Thoracic aorta (tissue), 2 donors: ENCODE results near the gene ATXN7. TPM values are rescaled to one million over a fixed set of nuclear protein-coding genes. Genes with fewer than 3 reads are reported as not detected.

Experiments
- ATAC-seq: fragments of 150-250 bp; one replicate; pipeline ENCODE4 v1.8.0; 2017; ENCODE audit warnings: low read depth; ENCODE audit not compliant: insufficient number of reproducible peaks, low FRiP score
- DNase-seq: peaks from one replicate; pipeline ENCODE4 v3.0.0-alpha.2; 2020; ENCODE audit warnings: low spot score
- H3K27ac ChIP-seq, 2 donors: fragments of 200-600 bp; sonication (generic); 1 replicate in 1 of 2; 2 replicates in 1 of 2; pipeline ENCODE4 v1.5.1; 2016; ENCODE audit warnings: mild to moderate bottlenecking in 2 of 2, moderate library complexity in 2 of 2
- H3K27me3 ChIP-seq: fragments of 200-600 bp; sonication (generic); replicated peaks from 2 replicates; pipeline ENCODE4 v1.6.0; 2016; ENCODE audit warnings: mild to moderate bottlenecking; ENCODE audit not compliant: insufficient read depth
- H3K36me3 ChIP-seq: fragments of 200-600 bp; sonication (generic); one replicate; pipeline ENCODE4 v1.5.1; 2016
- H3K4me1 ChIP-seq, 2 donors: fragments of 200-600 bp; sonication (generic); 1 replicate in 1 of 2; 2 replicates in 1 of 2; pipeline versions ENCODE4 v1.5.1 to v1.6.0; 2016; ENCODE audit warnings: low read depth in 2 of 2, mild to moderate bottlenecking in 1 of 2; ENCODE audit not compliant: control insufficient read depth in 1 of 2
- H3K4me3 ChIP-seq: fragments of 200-600 bp; sonication (generic); 2 replicates; pipeline ENCODE4 v1.5.1; 2016; ENCODE audit warnings: mild to moderate bottlenecking
- H3K9me3 ChIP-seq: fragments of 200-600 bp; sonication (generic); 2 replicates; pipeline ENCODE4 v1.5.1; 2016
- total RNA-seq, 2 donors: library from RNA; depleted of rRNA; stranded (reverse); fragments of >200 nt; gene quantifications; one replicate each; pipeline versions ENCODE4 v1.1.0 to v1.2.3, GENCODE V29; 2016
- TF ChIP-seq, protein P1 (sequence below): fragments of 200-600 bp; sonication (generic); IDR thresholded peaks from one replicate; pipeline ENCODE4 v1.5.1; 2019; ENCODE audit warnings: antibody characterized with exemption

Gene ATXN7, protein sequence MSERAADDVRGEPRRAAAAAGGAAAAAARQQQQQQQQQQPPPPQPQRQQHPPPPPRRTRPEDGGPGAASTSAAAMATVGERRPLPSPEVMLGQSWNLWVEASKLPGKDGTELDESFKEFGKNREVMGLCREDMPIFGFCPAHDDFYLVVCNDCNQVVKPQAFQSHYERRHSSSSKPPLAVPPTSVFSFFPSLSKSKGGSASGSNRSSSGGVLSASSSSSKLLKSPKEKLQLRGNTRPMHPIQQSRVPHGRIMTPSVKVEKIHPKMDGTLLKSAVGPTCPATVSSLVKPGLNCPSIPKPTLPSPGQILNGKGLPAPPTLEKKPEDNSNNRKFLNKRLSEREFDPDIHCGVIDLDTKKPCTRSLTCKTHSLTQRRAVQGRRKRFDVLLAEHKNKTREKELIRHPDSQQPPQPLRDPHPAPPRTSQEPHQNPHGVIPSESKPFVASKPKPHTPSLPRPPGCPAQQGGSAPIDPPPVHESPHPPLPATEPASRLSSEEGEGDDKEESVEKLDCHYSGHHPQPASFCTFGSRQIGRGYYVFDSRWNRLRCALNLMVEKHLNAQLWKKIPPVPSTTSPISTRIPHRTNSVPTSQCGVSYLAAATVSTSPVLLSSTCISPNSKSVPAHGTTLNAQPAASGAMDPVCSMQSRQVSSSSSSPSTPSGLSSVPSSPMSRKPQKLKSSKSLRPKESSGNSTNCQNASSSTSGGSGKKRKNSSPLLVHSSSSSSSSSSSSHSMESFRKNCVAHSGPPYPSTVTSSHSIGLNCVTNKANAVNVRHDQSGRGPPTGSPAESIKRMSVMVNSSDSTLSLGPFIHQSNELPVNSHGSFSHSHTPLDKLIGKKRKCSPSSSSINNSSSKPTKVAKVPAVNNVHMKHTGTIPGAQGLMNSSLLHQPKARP
- total RNA-seq, result 10 to 100 TPM; 32.5 to 38.4 TPM

DNA sequence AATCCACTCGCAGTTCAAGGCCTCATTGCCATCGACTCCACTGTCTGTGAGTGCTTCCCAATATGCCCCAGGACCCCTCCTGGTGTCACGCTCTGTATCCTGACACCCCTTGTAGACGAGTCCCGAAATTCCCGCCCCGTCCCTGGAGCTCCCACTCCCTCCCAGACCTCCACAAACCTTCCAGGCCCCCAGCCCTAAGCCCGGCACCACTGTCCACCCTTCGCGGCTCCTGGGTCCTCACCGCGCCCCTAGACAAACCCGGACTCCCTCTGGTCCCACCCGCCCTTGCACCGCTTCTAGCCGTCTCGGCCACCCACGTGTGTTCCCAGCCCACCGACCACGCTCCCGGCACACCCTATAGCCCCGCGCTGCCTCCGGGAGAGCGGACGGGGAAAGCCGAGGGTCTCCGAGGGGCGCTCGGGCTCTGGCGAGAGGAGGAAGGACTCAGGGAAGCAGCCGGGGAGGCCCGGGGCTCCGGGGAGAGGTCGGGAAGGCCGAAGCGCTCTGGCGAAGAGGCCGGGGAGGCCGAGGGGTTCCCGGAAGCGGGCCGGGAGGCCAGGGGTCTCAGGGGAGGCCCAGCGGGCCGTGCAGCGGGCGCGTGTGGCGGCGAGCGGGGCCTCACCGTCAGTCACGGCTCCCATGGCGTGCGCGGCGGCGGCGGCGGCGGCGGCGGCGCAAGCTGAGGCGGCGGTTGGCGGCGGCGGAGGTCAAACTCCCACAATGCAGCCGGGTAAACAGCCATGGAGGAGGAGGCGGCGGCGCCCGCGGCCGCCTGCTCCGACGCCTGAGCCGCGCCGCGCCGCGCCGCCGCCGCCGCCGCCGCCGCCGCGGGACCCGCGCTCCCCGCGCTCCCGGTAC, at the start of gene ATXN7, which contains the start of gene THOC7:
ATXN7 (plus strand) TSS at position 718 of the 858 bp plus-strand sequence. CDS start 48,732 bp downstream, outside the sequence.
THOC7 (minus strand) TSS at position 656 of the 858 bp plus-strand sequence; CDS start at position 641, 15 bp downstream.
- H3K4me1 ChIP-seq, result peaks cover 8 to 11% of the 10 kb centered on the region in 2 donors
- TF ChIP-seq, protein P1, sequence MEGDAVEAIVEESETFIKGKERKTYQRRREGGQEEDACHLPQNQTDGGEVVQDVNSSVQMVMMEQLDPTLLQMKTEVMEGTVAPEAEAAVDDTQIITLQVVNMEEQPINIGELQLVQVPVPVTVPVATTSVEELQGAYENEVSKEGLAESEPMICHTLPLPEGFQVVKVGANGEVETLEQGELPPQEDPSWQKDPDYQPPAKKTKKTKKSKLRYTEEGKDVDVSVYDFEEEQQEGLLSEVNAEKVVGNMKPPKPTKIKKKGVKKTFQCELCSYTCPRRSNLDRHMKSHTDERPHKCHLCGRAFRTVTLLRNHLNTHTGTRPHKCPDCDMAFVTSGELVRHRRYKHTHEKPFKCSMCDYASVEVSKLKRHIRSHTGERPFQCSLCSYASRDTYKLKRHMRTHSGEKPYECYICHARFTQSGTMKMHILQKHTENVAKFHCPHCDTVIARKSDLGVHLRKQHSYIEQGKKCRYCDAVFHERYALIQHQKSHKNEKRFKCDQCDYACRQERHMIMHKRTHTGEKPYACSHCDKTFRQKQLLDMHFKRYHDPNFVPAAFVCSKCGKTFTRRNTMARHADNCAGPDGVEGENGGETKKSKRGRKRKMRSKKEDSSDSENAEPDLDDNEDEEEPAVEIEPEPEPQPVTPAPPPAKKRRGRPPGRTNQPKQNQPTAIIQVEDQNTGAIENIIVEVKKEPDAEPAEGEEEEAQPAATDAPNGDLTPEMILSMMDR, result no peak
- ATAC-seq (peak; percentile 50), DNase-seq (peak; percentile 4)
- H3K27ac ChIP-seq, result peak within 1 kb of the TSS; percentile 75 to 85
- H3K27me3 ChIP-seq, result no peaks in the 10 kb centered on the region
- no peaks in the 10 kb centered on the region for H3K9me3 ChIP-seq
- H3K36me3 ChIP-seq, result no peaks in the 10 kb centered on the region
- H3K4me3 ChIP-seq, result peak within 1 kb of the TSS; percentile 99

DNA sequence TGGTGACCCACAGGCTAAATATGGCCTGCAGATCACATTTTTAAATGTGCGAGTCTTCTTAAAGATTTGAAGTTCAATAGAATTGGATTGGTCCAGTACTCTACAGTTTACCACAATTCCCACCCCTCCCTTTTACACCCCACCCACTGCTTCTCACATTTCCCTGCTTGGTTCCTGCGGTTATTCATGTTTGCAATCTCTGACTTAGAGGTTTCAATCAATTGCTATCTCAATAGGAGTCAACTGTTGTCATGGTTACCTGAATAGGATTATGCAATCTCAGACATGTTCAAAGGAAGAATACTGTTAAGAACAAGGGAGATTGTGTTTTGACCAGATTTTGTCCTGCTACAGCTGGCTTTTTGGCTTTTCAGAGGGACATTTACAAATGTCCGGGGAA, 49.4 kb upstream of the ATXN7 start:
- H3K36me3 ChIP-seq, result no peaks in the 10 kb centered on the region
- H3K4me1 ChIP-seq, result no peaks in the 10 kb centered on the region
- H3K9me3 ChIP-seq, result no peaks in the 10 kb centered on the region
- H3K27ac ChIP-seq, result no peak overlapping the region
- no peak for ATAC-seq
- no peak overlapping the region for H3K4me3 ChIP-seq
- no peaks in the 10 kb centered on the region for H3K27me3 ChIP-seq
- no peak for DNase-seq
- TF ChIP-seq, protein P1, result no peak

DNA sequence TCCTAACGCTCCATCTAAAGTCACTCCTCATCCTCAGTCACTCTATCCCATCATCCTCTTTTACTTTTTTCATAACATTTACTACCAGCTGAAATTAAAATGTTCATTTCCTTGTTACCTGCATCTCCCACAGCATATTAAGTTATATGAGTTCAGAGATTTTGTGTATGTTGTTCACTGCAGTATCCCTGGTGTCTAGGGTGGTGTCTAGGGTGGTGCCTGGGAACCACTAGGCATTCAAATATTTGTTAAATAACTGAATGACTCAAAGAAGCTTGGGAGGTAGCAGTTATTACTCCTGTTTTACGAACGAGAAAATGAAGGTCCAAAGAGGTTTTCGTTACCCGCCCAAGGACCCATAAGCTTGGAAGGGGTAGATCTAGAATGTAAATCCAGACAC, 46.4 kb upstream of the ATXN7 start:
- no peaks in the 10 kb centered on the region for H3K36me3 ChIP-seq
- H3K4me3 ChIP-seq, result no peak overlapping the region
- H3K27ac ChIP-seq, result no peak overlapping the region
- H3K27me3 ChIP-seq, result no peaks in the 10 kb centered on the region
- DNase-seq (no peak), ATAC-seq (no peak)
- TF ChIP-seq, protein P1, result no peak
- no peaks in the 10 kb centered on the region for H3K4me1 ChIP-seq
- H3K9me3 ChIP-seq, result no peaks in the 10 kb centered on the region

DNA sequence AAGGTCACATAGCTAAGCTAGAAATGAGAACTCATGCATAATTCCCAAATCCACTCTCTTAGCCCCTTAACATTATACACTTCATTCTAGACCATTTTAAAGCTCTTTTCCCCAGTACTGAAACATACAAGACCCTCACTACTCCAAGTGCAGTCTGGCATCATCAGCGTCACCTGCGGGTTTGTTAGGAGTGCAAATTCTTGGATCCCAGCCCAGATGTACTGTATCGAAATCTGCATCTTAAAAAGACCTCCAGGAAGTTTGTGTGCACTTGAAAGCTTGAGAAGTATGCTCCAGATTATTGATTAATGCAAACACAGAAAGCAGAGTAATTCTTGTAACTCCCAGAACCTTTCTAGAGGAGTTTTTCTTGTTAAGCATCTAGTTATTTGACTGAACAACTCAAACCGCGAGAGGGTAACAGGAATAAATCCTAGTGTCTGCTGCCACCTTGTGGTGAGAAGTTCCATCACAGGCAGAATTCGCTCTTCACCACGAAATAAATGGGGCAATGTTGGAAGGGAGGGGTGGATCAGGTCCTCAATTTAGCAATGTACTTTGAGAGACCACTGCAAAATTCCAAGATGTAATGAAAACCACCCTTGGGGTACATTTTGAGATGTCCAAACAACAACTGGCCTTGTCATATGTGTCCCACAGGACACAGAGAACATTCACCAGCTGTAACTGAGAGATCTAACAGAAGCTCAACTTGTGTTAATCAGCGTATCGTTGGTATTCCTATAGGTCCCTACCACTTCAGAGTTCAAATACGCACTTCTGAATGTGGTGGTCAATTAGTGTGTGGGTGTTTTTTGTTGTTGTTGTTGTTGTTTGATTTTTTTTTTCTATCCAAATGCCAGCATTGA, 45.2 kb upstream of the ATXN7 start:
- H3K9me3 ChIP-seq, result no peaks in the 10 kb centered on the region
- peak; percentile 8 for DNase-seq
- TF ChIP-seq, protein P1, result peak; percentile 84
- H3K27ac ChIP-seq, result no peak overlapping the region
- no peaks in the 10 kb centered on the region for H3K27me3 ChIP-seq
- peak; percentile 65 for ATAC-seq
- H3K4me3 ChIP-seq, result no peak overlapping the region
- H3K4me1 ChIP-seq, result no peaks in the 10 kb centered on the region
- no peaks in the 10 kb centered on the region for H3K36me3 ChIP-seq
